Loucy (cell line): ENCODE measurements around the gene GDPD3.

Experiments used
- H2AFZ ChIP-seq: fragments of 200-600 bp; sonication (generic); 2 replicates; pipeline ENCODE4 v1.6.0; 2016; ENCODE audit warnings: antibody characterized with exemption, mild to moderate bottlenecking, low read length, moderate library complexity
- H3F3A ChIP-seq: fragments of 200-600 bp; 2 replicates; pipeline ENCODE4 v1.6.0; 2016; ENCODE audit warnings: antibody characterized with exemption, low read depth, mild to moderate bottlenecking
- H3K27me3 ChIP-seq: fragments of 200-600 bp; sonication (generic); 2 replicates; pipeline ENCODE4 v1.6.1; 2014; ENCODE audit warnings: low read length, mild to moderate bottlenecking; ENCODE audit not compliant: insufficient read depth, poor library complexity, severe bottlenecking
- H3K36me3 ChIP-seq: fragments of 200-600 bp; sonication (generic); 2 replicates; pipeline ENCODE4 v1.6.1; 2016; ENCODE audit warnings: low read length; ENCODE audit not compliant: insufficient read depth
- H3K4me1 ChIP-seq: fragments of 200-600 bp; sonication (generic); 2 replicates; pipeline ENCODE4 v1.5.1; 2014; ENCODE audit warnings: low read length, mild to moderate bottlenecking; ENCODE audit not compliant: insufficient read depth, poor library complexity, severe bottlenecking
- H3K4me2 ChIP-seq: fragments of 200-600 bp; sonication (generic); 2 replicates; pipeline ENCODE4 v1.6.0; 2014; ENCODE audit warnings: antibody characterized with exemption, low read length, low read depth, mild to moderate bottlenecking; ENCODE audit not compliant: poor library complexity, severe bottlenecking
- H3K4me3 ChIP-seq: fragments of 200-600 bp; sonication (generic); 2 replicates; pipeline ENCODE4 v1.5.1; 2014; ENCODE audit warnings: low read length, mild to moderate bottlenecking, mixed read lengths; ENCODE audit not compliant: poor library complexity, severe bottlenecking
- H3K79me2 ChIP-seq: fragments of 200-600 bp; sonication (generic); 2 replicates; pipeline ENCODE4 v1.6.1; 2014; ENCODE audit warnings: low read length; ENCODE audit not compliant: insufficient read depth
- H3K9ac ChIP-seq: fragments of 200-600 bp; sonication (generic); 2 replicates; pipeline ENCODE4 v1.6.0; 2014; ENCODE audit warnings: mild to moderate bottlenecking, low read depth, low read length, moderate library complexity; ENCODE audit not compliant: poor library complexity, severe bottlenecking
- H3K9me2 ChIP-seq: fragments of 200-600 bp; sonication (generic); replicated peaks from 2 replicates; pipeline ENCODE4 v1.6.1; 2016; ENCODE audit warnings: low read depth, low read length, mixed read lengths
- H3K9me3 ChIP-seq: fragments of 200-600 bp; sonication (generic); 2 replicates; pipeline ENCODE4 v1.6.1; 2014; ENCODE audit warnings: mild to moderate bottlenecking, antibody characterized with exemption, low read length, low read depth; ENCODE audit not compliant: insufficient read depth
- H4K20me1 ChIP-seq: fragments of 200-600 bp; sonication (generic); 2 replicates; pipeline ENCODE4 v1.6.0; 2014; ENCODE audit warnings: antibody characterized with exemption, low read length, mild to moderate bottlenecking; ENCODE audit not compliant: insufficient read depth, poor library complexity, severe bottlenecking
- EZH2phosphoT487 ChIP-seq: fragments of 200-600 bp; IDR thresholded peaks from 2 replicates; pipeline ENCODE4 v1.6.1; 2018; ENCODE audit warnings: antibody characterized with exemption, mild to moderate bottlenecking, moderate library complexity, borderline replicate concordance
- TF ChIP-seq, protein P1 (sequence below): fragments of 200-600 bp; sonication (generic); conservative IDR thresholded peaks from 2 replicates; pipeline ENCODE4 v1.5.1; 2014; ENCODE audit warnings: mild to moderate bottlenecking, antibody characterized with exemption, low read length

GDPD3 gene

DNA sequence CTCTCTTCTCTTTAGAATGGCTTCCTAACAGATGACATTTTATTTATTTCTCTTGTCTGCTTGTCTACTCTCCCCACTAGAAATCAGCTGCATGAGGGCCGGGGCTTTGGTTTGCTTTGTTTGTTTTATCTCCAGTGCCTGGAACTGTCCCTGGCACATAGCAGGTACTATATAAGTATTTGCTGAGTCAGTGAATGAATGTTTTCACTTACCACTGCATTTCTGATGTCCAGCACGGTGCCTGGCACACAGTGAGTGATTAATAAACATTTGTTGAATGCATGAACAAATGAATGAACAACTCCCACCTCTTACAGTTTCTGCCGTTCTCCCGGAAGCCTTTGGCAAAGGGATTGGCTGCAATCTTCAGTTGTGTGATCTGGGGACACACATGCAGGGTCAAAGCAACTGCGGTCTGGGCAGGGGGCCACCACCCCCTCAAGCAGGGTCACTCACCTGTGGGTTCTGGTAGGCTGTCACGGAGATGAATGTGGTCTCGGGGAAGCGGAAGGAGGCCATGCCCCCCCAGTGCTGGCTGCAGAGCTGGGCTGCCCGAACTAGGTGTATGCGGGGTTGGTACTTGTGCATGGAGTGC lies 25.0 kb downstream of the GDPD3 start:
- Histone ChIP-seq H3K79me2 (no peaks in the 10 kb centered on the region), H3K36me3 (peaks cover 23% of the 10 kb centered on the region; the same call in 1 of the 2 replicates), H3F3A (peaks cover 7% of the 10 kb centered on the region; the same call in 1 of the 2 replicates), H3K4me1 (peaks cover 22% of the 10 kb centered on the region), H3K27me3 (no peaks in the 10 kb centered on the region), H2AFZ (no peak overlapping the region), H3K4me2 (no peak overlapping the region), H4K20me1 (no peaks in the 10 kb centered on the region), H3K9ac (no peak overlapping the region), H3K9me3 (no peaks in the 10 kb centered on the region), H3K9me2 (no peaks in the 10 kb centered on the region), H3K4me3 (no peak overlapping the region)
- TF ChIP-seq, protein P1, sequence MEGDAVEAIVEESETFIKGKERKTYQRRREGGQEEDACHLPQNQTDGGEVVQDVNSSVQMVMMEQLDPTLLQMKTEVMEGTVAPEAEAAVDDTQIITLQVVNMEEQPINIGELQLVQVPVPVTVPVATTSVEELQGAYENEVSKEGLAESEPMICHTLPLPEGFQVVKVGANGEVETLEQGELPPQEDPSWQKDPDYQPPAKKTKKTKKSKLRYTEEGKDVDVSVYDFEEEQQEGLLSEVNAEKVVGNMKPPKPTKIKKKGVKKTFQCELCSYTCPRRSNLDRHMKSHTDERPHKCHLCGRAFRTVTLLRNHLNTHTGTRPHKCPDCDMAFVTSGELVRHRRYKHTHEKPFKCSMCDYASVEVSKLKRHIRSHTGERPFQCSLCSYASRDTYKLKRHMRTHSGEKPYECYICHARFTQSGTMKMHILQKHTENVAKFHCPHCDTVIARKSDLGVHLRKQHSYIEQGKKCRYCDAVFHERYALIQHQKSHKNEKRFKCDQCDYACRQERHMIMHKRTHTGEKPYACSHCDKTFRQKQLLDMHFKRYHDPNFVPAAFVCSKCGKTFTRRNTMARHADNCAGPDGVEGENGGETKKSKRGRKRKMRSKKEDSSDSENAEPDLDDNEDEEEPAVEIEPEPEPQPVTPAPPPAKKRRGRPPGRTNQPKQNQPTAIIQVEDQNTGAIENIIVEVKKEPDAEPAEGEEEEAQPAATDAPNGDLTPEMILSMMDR: no peak
- TF ChIP-seq EZH2phosphoT487: no peak

DNA sequence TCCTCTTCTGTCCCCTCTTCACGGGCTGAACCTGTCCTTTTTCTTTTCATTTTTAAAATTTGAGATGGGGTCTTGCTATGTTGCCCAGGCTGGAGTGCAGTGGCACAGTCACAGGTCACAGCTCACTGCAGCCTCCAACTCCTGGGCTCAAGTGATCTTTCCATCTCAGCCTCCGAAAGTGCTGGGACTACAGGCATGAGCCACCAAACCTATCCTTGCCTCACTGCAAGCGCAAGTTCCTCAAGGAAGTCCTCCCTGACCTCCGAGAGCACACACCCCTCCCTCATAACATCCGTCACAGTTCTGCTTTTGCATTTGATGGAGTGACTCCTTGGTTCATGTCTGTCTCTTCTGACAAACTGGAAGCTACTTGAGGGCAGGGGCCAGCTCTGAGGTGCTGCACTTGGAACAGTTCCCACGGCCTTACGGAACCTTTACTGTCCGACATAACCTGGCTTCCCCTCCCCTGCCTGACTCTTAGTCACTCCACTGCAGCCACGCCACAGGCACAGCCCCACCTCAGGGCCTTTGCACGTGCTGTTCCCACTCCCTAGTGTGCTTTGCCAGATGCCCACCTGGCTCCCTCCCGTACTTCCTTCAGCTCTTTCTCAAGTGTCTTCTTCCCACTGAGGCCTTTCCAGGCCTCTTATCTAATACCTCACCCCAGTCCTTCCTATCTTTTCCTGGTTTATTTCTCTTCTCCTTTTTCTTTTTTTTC lies 26.0 kb downstream of the GDPD3 start:
- TF ChIP-seq EZH2phosphoT487: no peak
- TF ChIP-seq, protein P1: no peak
- Histone ChIP-seq H3K9me2 (no peaks in the 10 kb centered on the region), H3K79me2 (peaks cover under 1% of the 10 kb centered on the region; the same call in 1 of the 2 replicates), H3K9ac (no peak overlapping the region), H3K27me3 (no peaks in the 10 kb centered on the region), H3K4me1 (peaks cover 14% of the 10 kb centered on the region), H4K20me1 (no peaks in the 10 kb centered on the region), H3K4me3 (no peak overlapping the region), H3K36me3 (peaks cover 33% of the 10 kb centered on the region; the same call in 1 of the 2 replicates), H3K9me3 (no peaks in the 10 kb centered on the region), H3K4me2 (no peak overlapping the region), H3F3A (peaks cover 3% of the 10 kb centered on the region; the same call in 1 of the 2 replicates), H2AFZ (no peak overlapping the region)

DNA sequence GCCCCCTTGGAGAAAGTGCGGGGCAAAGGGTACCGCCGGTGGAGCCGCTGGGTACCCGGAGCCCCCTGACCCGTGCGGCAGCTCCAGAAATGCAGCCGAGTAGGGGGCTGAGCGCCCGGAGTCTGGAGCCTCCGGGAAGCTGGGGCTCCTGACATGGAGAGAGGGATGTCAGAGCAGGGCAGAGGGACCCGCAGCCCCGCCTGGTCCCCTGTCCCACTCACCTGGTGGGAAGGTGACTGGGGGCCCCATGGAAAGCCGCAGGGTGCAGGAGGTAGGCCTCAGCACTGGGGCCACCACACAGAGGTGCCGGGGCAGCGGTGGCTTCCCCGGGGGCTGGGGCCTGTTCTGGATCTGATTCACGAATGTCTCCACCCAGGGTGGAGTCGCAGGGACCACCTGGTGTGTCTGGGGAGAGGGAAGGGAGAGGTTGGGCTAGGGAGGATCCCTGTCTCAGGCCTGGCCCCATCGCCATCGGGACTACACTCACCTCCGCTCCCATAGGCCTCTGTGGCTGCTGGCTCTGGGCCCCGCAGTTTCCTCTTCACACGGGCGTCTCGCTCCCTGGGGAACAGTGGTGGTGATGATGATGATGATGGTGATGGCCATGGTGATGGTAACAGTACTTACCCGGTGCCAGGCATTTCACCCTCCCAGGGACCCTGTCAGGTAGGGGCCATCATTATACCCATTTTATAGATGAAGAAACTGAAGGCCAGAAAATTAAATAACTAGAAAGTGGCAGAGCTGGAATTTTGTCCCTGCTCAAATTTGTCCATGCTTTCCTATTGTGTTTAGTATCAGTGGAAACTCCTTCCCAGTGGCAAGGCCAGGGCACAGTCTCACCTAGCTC lies 26.8 kb downstream of the GDPD3 start:
- no peak overlapping the region for H3K4me2 ChIP-seq
- H3K9me2 ChIP-seq: no peaks in the 10 kb centered on the region
- no peaks in the 10 kb centered on the region for H3K27me3 ChIP-seq
- no peak overlapping the region for H3K9ac ChIP-seq
- no peaks in the 10 kb centered on the region for H3K9me3 ChIP-seq
- peaks cover 3% of the 10 kb centered on the region; the same call in 1 of the 2 replicates for H3K79me2 ChIP-seq
- no peak for TF ChIP-seq EZH2phosphoT487
- TF ChIP-seq, protein P1: no peak
- no peak overlapping the region for H3K4me3 ChIP-seq
- peaks cover 3% of the 10 kb centered on the region; the same call in 1 of the 2 replicates for H3F3A ChIP-seq
- no peak overlapping the region for H2AFZ ChIP-seq
- H4K20me1 ChIP-seq: no peaks in the 10 kb centered on the region
- H3K36me3 ChIP-seq: peaks cover 36% of the 10 kb centered on the region; the same call in 1 of the 2 replicates
- H3K4me1 ChIP-seq: peaks cover 11% of the 10 kb centered on the region
